Measurements from ENCODE around the gene CHADL.

DNA sequence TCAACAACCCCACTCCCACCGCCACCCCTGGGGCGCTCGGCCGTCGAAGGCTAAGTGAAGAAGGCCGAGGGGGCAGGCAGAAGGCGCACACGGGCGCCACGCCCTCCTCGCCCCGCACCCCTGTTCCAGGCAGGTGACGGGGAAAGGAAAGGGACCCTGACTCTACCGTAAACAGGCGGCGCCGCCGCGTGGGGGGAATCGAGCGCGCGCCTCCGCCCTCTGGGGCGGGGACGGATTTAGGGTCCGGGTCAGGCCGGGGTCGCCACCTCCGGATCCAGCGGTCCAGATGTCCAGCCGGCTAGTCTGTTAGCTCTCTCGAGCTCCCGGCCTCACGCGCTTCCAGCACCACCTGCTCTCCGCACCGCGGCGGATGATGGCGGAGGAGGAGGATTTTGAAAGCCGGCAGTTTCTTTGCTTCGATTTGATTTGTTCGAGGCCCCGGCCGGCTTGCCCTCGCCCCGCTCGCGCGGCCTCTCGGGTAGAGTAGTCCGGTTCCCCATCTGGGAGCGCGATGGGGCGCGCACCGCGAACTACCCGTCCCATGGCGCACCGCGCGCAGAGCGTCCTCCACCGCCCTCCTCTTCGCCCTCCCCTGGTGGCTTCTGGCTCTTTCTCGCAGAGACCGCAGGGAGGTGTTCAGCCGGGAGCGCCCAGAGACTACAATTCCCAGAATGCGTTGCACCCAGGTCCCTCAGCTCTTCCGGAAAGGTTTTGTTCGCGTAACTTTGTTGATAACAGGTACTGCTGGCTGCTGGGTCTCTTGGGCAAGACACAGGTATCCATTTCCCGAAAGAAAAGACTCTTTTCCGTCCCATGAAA lies 45.3 kb upstream of the CHADL start, which contains the start of gene RANGAP1:
- TF ChIP-seq, protein P1, sequence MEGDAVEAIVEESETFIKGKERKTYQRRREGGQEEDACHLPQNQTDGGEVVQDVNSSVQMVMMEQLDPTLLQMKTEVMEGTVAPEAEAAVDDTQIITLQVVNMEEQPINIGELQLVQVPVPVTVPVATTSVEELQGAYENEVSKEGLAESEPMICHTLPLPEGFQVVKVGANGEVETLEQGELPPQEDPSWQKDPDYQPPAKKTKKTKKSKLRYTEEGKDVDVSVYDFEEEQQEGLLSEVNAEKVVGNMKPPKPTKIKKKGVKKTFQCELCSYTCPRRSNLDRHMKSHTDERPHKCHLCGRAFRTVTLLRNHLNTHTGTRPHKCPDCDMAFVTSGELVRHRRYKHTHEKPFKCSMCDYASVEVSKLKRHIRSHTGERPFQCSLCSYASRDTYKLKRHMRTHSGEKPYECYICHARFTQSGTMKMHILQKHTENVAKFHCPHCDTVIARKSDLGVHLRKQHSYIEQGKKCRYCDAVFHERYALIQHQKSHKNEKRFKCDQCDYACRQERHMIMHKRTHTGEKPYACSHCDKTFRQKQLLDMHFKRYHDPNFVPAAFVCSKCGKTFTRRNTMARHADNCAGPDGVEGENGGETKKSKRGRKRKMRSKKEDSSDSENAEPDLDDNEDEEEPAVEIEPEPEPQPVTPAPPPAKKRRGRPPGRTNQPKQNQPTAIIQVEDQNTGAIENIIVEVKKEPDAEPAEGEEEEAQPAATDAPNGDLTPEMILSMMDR (IDR thresholded peaks at IDR 0.05) = peak in 10 of 12 donors; percentile 11 to 52 (median 27)
- peak in 1 of 2 donors; percentile 90 for TF ChIP-seq POLR2A (IDR thresholded peaks at IDR 0.05)
